NB4 (cell line): ENCODE data around the gene SPAG9.

Source experiments
- CTCF ChIP-seq: IDR thresholded peaks from one replicate; pipeline ENCODE4 v1.5.1; 2012; ENCODE audit warnings: low read depth, low read length
- MYC ChIP-seq: IDR thresholded peaks from 2 replicates; pipeline ENCODE4 v1.6.1; 2011; ENCODE audit warnings: low read depth, low read length

- no peak for TF ChIP-seq CTCF
- TF ChIP-seq MYC, result no peak
Observed at GRCh38 chr17:50945779-50946222, 174.9 kb downstream of the SPAG9 start.
